HEK293 (cell line): ENCODE results near the gene ATXN10.

Source experiments
- CTCF ChIA-PET: fragments of 350-600 bp; formaldehyde crosslinking; extraction: SDS; loops from one replicate; lab custom pipeline; 2021; ENCODE audit warnings: antibody characterized with exemption; lab: Yijun Ruan, JAX
- POLR2A ChIA-PET: fragments of 300-600 bp; formaldehyde crosslinking; extraction: SDS; loops from one replicate; lab custom pipeline; 2020; ENCODE audit warnings: antibody characterized with exemption, inconsistent platforms; lab: Yijun Ruan, JAX
- H3K27ac ChIP-seq: fragments of 200-500 bp; sonication (Bioruptor generic); 2 replicates; pipeline ENCODE4 v1.5.1; 2014; ENCODE audit warnings: low read depth, low read length, control low read depth, inconsistent platforms; ENCODE audit errors: extremely low read depth
- H3K36me3 ChIP-seq, 2 experiments: fragments of 200-500 bp in 1 of 2; sonication (Bioruptor generic) in 1 of 2; 1 replicate in 1 of 2; 2 replicates in 1 of 2; pipeline ENCODE4 v1.5.1; 2014 to 2017; ENCODE audit warnings: inconsistent platforms in 2 of 2, low read length in 2 of 2; ENCODE audit not compliant: control insufficient read depth in 2 of 2, insufficient read depth in 1 of 2
- H3K4me1 ChIP-seq: fragments of 200-500 bp; sonication (Bioruptor generic); 2 replicates; pipeline ENCODE4 v1.5.1; 2014; ENCODE audit warnings: mild to moderate bottlenecking, low read length, inconsistent platforms; ENCODE audit not compliant: control insufficient read depth, insufficient read depth
- H3K4me3 ChIP-seq: 2 replicates; pipeline ENCODE4 v1.5.1; 2011; ENCODE audit warnings: low read depth, mild to moderate bottlenecking, control low read depth, low read length, moderate library complexity
- H3K9me3 ChIP-seq: fragments of 200-500 bp; sonication (Bioruptor generic); 2 replicates; pipeline ENCODE4 v1.5.1; 2014; ENCODE audit warnings: low read depth, low read length, inconsistent platforms; ENCODE audit not compliant: control insufficient read depth, insufficient read depth
- EGR2 ChIP-seq: fragments of 450-650 bp; formaldehyde crosslinking; IDR thresholded peaks from 2 replicates; pipeline ENCODE4 v1.5.1; 2016; ENCODE audit warnings: low read depth, missing biosample characterization, missing genetic modification characterization
- GFI1B ChIP-seq: fragments of 450-650 bp; formaldehyde crosslinking; IDR thresholded peaks from 2 replicates; pipeline ENCODE4 v1.5.1; 2016; ENCODE audit warnings: missing biosample characterization, missing genetic modification characterization
- HOXC10 ChIP-seq: sonication (generic); formaldehyde crosslinking; IDR thresholded peaks from 2 replicates; pipeline ENCODE4 v1.8.1; 2023; ENCODE audit warnings: mild to moderate bottlenecking, missing genetic modification reagents
- MEIS1 ChIP-seq: sonication (generic); formaldehyde crosslinking; IDR thresholded peaks from 2 replicates; pipeline ENCODE4 v1.8.1; 2022; ENCODE audit warnings: missing genetic modification reagents, mild to moderate bottlenecking, borderline replicate concordance
- MZF1 ChIP-seq: fragments of 450-650 bp; formaldehyde crosslinking; IDR thresholded peaks from 2 replicates; pipeline ENCODE4 v1.5.1; 2017; ENCODE audit warnings: missing biosample characterization, missing genetic modification characterization, borderline replicate concordance
- OVOL3 ChIP-seq: fragments of 450-650 bp; formaldehyde crosslinking; IDR thresholded peaks from 2 replicates; pipeline ENCODE4 v1.5.1; 2016; ENCODE audit warnings: missing biosample characterization, missing genetic modification characterization
- SCRT1 ChIP-seq: fragments of 450-650 bp; formaldehyde crosslinking; IDR thresholded peaks from 2 replicates; pipeline ENCODE4 v1.5.1; 2016; ENCODE audit warnings: missing biosample characterization, missing genetic modification characterization, borderline replicate concordance
- ZNF146 ChIP-seq: fragments of 450-650 bp; formaldehyde crosslinking; IDR thresholded peaks from 2 replicates; pipeline ENCODE4 v1.5.1; 2016; ENCODE audit warnings: missing biosample characterization, missing genetic modification characterization
- ZNF157 ChIP-seq: fragments of 450-650 bp; formaldehyde crosslinking; IDR thresholded peaks from 2 replicates; pipeline ENCODE4 v1.5.1; 2016; ENCODE audit warnings: missing biosample characterization, missing genetic modification characterization
- ZNF19 ChIP-seq: fragments of 450-650 bp; formaldehyde crosslinking; IDR thresholded peaks from 2 replicates; pipeline ENCODE4; 2016; ENCODE audit warnings: missing biosample characterization, missing genetic modification characterization, low read depth
- ZNF24 ChIP-seq: fragments of 450-650 bp; formaldehyde crosslinking; IDR thresholded peaks from 2 replicates; pipeline ENCODE4 v1.5.1; 2016; ENCODE audit warnings: missing biosample characterization, missing genetic modification characterization
- ZNF335 ChIP-seq: fragments of 450-650 bp; formaldehyde crosslinking; conservative IDR thresholded peaks from 2 replicates; pipeline ENCODE4 v1.5.1; 2016; ENCODE audit warnings: missing biosample characterization, missing genetic modification characterization
- ZNF404 ChIP-seq: fragments of 450-650 bp; formaldehyde crosslinking; IDR thresholded peaks from 2 replicates; pipeline ENCODE4 v1.5.1; 2017; ENCODE audit warnings: missing biosample characterization, missing genetic modification characterization
- ZNF433 ChIP-seq: fragments of 450-650 bp; formaldehyde crosslinking; IDR thresholded peaks from 2 replicates; pipeline ENCODE4 v1.5.1; 2016; ENCODE audit warnings: missing biosample characterization, missing genetic modification characterization, low read depth
- ZNF473 ChIP-seq: fragments of 450-650 bp; formaldehyde crosslinking; IDR thresholded peaks from 2 replicates; pipeline ENCODE4 v1.5.1; 2017; ENCODE audit warnings: missing biosample characterization, missing genetic modification characterization
- ZNF510 ChIP-seq: fragments of 450-650 bp; formaldehyde crosslinking; IDR thresholded peaks from 2 replicates; pipeline ENCODE4 v1.5.1; 2018; ENCODE audit warnings: mild to moderate bottlenecking, missing genetic modification characterization, missing biosample characterization; ENCODE audit not compliant: insufficient replicate concordance
- ZNF548 ChIP-seq: fragments of 450-650 bp; formaldehyde crosslinking; IDR thresholded peaks from 2 replicates; pipeline ENCODE4 v1.5.1; 2016; ENCODE audit warnings: missing biosample characterization, missing genetic modification characterization
- ZNF658 ChIP-seq: fragments of 450-650 bp; formaldehyde crosslinking; IDR thresholded peaks from 2 replicates; pipeline ENCODE4; 2016; ENCODE audit warnings: missing biosample characterization, missing genetic modification characterization
- TF ChIP-seq, protein P1 (sequence below): fragments of 450-650 bp; formaldehyde crosslinking; IDR thresholded peaks from 2 replicates; pipeline ENCODE4 v1.5.1; 2016; ENCODE audit warnings: missing biosample characterization, missing genetic modification characterization
- TF ChIP-seq, protein P2 (sequence below): fragments of 450-650 bp; formaldehyde crosslinking; IDR thresholded peaks from 2 replicates; pipeline ENCODE4 v1.5.1; 2016; ENCODE audit warnings: missing biosample characterization, missing genetic modification characterization
- TF ChIP-seq, protein P3 (sequence below): IDR thresholded peaks from 2 replicates; pipeline ENCODE4 v1.6.1; 2011; ENCODE audit warnings: mild to moderate bottlenecking, low read depth, low read length, borderline replicate concordance
- TF ChIP-seq, protein P4 (sequence below): fragments of 450-650 bp; formaldehyde crosslinking; IDR thresholded peaks from 2 replicates; pipeline ENCODE4 v1.5.1; 2016; ENCODE audit warnings: missing biosample characterization, missing genetic modification characterization

ATXN10 gene

DNA sequence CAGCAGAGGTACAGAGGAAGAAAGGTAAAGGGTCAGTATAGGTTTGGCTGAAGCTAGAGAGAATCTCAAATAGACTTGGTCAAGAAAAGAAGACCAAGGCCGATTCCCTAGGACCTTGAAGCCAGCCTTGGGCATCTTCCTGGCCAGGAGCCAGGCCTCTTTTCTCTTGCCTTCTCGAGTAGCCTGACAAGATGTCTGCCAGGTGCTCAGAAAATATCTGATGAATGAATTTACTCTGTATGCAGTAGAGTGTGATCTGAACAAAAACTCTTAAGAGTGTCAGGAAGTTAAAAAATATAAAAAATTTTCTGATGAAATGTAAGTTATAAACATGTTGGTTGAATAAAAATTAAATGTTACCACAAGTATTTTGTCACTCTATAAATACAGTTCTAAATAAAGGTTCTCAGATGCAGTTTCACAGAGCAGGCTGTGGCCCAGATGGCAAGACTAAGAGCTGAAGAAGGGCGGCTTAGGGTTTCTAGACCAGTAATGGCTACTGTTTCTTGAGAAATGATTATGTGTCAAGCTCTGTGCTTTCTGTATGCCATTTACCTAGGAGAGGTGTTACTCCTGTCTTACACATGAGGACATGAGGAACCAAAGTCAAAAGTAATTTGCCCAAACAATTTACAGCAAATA, 98.1 kb downstream of the ATXN10 start:
- POLR2A ChIA-PET = no interaction called here
- CTCF ChIA-PET = no interaction called here
- TF ChIP-seq, protein P1, sequence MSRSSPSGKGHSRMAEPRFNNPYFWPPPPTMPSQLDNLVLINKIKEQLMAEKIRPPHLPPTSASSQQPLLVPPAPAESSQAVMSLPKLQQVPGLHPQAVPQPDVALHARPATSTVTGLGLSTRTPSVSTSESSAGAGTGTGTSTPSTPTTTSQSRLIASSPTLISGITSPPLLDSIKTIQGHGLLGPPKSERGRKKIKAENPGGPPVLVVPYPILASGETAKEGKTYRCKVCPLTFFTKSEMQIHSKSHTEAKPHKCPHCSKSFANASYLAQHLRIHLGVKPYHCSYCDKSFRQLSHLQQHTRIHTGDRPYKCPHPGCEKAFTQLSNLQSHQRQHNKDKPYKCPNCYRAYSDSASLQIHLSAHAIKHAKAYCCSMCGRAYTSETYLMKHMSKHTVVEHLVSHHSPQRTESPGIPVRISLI (tag by site-specific recombination) = no peak
- TF ChIP-seq, protein P2, sequence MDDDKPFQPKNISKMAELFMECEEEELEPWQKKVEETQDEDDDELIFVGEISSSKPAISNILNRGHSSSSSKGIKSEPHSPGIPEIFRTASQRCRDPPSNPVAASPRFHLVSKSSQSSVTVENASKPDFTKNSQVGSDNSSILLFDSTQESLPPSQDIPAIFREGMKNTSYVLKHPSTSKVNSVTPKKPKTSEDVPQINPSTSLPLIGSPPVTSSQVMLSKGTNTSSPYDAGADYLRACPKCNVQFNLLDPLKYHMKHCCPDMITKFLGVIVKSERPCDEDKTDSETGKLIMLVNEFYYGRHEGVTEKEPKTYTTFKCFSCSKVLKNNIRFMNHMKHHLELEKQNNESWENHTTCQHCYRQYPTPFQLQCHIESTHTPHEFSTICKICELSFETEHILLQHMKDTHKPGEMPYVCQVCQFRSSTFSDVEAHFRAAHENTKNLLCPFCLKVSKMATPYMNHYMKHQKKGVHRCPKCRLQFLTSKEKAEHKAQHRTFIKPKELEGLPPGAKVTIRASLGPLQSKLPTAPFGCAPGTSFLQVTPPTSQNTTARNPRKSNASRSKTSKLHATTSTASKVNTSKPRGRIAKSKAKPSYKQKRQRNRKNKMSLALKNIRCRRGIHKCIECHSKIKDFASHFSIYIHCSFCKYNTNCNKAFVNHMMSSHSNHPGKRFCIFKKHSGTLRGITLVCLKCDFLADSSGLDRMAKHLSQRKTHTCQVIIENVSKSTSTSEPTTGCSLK (tag by site-specific recombination) = no peak
- TF ChIP-seq ZNF157 (tag by site-specific recombination) = no peak
- TF ChIP-seq MZF1 (tag by site-specific recombination) = no peak
- TF ChIP-seq ZNF510 (tag by site-specific recombination) = no peak
- no peak for TF ChIP-seq ZNF473
- TF ChIP-seq, protein P3, sequence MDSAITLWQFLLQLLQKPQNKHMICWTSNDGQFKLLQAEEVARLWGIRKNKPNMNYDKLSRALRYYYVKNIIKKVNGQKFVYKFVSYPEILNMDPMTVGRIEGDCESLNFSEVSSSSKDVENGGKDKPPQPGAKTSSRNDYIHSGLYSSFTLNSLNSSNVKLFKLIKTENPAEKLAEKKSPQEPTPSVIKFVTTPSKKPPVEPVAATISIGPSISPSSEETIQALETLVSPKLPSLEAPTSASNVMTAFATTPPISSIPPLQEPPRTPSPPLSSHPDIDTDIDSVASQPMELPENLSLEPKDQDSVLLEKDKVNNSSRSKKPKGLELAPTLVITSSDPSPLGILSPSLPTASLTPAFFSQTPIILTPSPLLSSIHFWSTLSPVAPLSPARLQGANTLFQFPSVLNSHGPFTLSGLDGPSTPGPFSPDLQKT = no peak
- no peak for TF ChIP-seq ZNF146
- TF ChIP-seq EGR2 = no peak
- no peak for TF ChIP-seq ZNF433 (tag by site-specific recombination)
- no peak for TF ChIP-seq OVOL3
- no peak for TF ChIP-seq GFI1B (tag by site-specific recombination)
- TF ChIP-seq ZNF404 (tag by site-specific recombination) = no peak
- TF ChIP-seq ZNF19 (tag by site-specific recombination) = no peak
- TF ChIP-seq ZNF24 = no peak
- no peak for TF ChIP-seq MEIS1 (CRISPR knock-in tag)
- TF ChIP-seq ZNF548 = no peak
- TF ChIP-seq HOXC10 (CRISPR knock-in tag) = no peak
- TF ChIP-seq ZNF658 (tag by site-specific recombination) = no peak
- TF ChIP-seq SCRT1 = no peak
- TF ChIP-seq, all 188 proteins: peak for 0
- no peak overlapping the region for H3K27ac ChIP-seq
- H3K36me3 ChIP-seq = peaks cover 9 to 11% of the 10 kb centered on the region in 2 experiments
- no peaks in the 10 kb centered on the region for H3K4me1 ChIP-seq
- H3K9me3 ChIP-seq = no peaks in the 10 kb centered on the region
- H3K4me3 ChIP-seq = no peak overlapping the region

DNA sequence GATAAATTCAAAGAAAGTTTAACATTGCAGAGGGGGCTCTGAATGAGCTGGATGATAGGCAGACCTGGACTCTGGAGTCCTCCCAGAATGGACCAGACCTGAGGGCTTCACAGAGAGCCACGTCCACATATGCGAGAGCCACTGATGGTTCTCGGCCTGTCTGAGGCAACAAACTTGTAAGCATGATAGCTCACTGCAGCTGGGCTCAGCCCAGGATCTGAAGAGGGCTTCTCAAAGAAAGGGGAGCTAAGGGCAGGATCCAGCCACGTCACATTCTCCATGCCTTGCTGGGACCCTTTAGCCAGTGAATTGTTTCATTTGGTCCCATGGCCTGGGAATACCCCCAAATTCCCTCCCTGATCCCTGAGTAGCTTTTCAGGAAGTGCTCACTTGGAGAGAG, 98.9 kb downstream of the ATXN10 start:
- Histone ChIP-seq H3K9me3 (no peaks in the 10 kb centered on the region), H3K4me1 (no peaks in the 10 kb centered on the region), H3K27ac (no peak overlapping the region), H3K36me3 (peaks cover 7 to 9% of the 10 kb centered on the region in 2 experiments), H3K4me3 (no peak overlapping the region)
- TF ChIP-seq, protein P4, sequence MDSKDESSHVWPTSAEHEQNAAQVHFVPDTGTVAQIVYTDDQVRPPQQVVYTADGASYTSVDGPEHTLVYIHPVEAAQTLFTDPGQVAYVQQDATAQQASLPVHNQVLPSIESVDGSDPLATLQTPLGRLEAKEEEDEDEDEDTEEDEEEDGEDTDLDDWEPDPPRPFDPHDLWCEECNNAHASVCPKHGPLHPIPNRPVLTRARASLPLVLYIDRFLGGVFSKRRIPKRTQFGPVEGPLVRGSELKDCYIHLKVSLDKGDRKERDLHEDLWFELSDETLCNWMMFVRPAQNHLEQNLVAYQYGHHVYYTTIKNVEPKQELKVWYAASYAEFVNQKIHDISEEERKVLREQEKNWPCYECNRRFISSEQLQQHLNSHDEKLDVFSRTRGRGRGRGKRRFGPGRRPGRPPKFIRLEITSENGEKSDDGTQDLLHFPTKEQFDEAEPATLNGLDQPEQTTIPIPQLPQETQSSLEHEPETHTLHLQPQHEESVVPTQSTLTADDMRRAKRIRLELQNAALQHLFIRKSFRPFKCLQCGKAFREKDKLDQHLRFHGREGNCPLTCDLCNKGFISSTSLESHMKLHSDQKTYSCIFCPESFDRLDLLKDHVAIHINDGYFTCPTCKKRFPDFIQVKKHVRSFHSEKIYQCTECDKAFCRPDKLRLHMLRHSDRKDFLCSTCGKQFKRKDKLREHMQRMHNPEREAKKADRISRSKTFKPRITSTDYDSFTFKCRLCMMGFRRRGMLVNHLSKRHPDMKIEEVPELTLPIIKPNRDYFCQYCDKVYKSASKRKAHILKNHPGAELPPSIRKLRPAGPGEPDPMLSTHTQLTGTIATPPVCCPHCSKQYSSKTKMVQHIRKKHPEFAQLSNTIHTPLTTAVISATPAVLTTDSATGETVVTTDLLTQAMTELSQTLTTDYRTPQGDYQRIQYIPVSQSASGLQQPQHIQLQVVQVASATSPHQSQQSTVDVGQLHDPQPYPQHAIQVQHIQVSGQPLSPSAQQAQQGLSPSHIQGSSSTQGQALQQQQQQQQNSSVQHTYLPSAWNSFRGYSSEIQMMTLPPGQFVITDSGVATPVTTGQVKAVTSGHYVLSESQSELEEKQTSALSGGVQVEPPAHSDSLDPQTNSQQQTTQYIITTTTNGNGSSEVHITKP = peak; percentile 24; the same call in 1 of the 2 replicates
- no peak for TF ChIP-seq ZNF335 (tag by site-specific recombination)
- ChIA-PET POLR2A (interaction anchor here (0.7 kb wide), 1 partner anchor 29 kb away, joined by 3 read pairs; no protein-coding TSS in a partner anchor), CTCF (no interaction called here)
